ENCODE measurements around the gene GARNL3.

Gene GARNL3

DNA sequence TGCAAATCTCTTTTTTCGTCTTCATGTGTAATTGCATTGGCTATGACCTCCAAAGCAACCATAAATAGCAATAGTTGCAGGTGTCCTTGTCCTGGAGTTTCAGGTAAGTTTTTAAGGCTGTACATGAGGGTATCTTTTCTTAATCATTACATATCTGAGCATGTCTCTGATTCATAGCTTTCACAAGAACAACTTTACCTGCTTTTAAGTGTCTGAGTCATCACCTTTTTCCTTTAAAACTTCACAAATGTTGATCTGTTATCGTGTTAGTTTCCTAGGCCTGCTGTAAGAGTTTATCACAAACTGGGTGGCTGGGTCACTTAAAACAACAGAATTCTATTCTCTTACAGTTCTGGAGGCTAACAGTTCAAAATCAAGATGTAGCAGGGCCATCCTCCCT is 13.8 kb downstream of the GARNL3 start:
- no peak for DNase-seq

DNA sequence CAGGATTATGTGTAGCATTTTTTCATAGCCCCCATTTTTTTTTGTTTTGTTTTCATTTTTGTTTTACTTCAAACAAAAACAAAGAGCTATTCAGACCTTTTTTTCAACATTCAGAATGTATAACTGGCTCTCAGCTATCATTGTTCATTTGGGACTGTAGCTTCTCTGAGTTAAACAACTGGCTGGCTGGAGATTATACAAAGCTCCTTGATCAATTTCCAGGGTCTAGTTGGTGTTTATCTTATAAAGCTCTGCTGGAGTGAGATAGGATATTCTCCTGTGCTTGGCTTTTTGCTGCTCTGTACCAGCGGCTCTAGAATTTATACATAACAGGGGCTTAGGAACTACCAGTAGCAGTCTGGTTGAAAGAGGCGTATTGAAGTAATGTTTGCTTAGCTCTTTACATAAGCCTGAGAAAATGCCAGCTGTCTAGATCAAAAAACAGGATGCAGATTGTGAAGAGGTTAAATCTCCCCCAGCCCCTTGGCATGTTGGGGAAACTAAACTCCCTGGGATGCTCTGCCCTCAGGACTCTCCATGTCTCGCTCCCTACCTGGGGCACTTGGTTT is 15.2 kb downstream of the GARNL3 start:
- DNase-seq: no peak

DNA sequence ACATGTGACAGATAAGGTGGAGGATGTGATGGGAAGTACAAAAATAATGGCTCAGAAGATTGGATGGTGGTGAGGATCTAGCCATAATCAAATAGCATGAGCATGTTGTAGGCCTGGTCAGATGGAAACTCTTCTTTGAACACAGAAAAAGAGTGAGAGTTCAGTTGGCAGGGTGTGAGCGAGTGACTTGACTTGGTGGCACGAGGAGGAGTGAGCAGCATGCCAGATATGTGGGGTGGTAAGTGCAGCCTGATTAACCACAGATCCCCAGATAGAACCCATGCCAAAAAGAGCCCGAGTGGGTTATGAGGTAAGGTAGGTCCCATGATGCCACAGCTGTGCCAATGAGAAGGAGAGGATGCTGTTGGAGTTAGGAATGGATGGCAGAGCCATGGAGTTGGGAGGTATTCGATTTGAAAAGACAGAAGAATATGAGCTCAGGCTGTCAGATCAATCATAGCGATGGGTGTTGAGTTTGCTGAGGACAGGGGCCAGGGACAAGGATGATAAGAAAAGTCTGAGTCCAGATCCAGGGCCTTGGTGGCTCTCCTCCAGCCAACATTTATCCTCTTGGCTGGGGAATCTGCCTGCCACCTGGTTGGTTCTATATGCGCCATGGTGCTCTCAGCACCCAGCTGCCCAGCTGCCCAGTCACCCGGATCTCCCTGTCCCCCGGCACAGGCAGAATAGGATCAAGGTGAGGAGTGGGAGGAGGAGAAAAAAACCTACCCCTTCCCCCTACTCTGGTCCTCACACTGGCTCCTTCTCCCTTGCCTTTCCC is 16.5 kb downstream of the GARNL3 start:
- DNase-seq: no peak

DNA sequence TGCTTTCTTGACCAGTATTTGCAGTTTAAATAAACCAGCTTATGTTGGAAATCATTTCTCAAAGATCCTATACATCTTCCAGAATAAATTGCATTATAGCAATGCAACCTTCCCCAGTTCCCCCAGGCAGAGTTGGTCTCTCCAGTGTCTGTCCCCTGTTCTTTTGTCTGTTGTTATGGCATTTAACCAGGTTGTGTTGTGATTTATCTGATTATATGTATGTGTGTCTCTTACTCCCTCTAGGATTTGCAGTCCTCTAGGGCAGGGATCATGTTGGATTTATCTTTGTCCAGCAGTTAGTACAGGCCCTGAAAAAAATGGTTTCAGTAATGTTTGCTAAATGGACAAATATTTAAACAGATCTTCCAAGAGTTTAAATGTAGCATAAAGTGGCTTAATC is 17.3 kb downstream of the GARNL3 start:
- no peak for DNase-seq

DNA sequence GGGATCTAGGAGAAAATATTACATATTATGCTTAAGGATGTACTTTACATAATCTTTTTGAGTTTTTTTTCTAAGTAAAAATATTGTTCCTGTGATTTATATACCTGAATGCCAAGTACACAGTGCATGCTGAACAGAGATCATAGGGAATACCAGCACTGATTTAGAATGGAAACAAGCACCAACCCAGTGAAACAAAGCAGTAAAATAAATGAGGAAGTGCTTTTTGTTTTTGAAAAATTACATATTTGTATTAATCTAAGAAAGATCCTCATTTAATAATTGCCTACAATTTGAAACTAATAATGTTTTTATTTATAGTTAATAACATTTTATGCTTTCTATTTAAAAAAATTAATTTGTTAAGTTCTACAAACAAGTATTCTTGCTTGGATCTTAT is 18.0 kb downstream of the GARNL3 start:
- DNase-seq: no peak

DNA sequence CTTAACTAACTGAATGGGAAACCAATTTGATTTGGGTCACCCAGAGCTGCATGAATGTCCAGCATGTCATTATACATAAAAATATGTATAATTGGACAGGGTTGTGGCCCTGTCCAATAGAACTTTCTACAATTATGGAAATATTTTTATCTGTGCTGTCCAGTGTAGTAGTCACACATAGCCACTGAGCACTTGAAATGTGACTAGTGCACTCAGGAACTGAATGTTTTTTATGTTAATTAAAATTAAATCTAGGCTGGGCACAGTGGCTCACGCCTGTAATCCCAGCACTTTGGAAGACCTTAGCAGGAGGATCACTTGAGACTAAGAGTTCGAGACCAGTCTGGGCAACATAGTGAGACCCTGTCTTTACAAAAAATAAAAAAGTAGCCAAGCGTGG is 18.6 kb downstream of the GARNL3 start:
- no peak for DNase-seq

DNA sequence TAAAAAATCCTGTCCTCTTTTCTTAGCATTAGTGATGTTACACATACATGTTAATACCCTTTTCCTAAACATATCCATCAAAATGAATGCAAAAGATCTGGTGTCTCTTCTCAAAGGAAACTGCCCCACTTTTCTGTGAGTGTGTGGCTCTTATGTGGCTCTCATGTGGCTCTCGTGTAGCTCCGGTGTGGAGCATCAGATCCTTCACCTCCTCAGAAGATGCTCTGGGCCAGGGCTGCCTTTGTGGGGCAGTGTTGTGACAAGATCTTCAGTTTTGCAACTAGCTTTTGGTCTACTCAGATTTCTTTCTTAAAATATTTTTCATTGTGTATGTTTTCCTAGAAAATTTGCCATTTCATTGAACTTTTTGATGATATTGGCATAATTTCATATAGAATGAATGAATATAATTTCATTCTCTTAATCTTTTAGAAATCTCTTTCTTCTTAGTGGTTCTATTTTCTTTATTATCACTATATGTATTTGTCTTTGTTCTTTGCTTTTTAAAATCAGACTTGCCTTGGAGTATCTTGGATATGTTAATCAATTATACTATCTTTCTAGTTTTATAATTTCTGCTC is 19.4 kb downstream of the GARNL3 start:
- peak; percentile 16 for DNase-seq

DNA sequence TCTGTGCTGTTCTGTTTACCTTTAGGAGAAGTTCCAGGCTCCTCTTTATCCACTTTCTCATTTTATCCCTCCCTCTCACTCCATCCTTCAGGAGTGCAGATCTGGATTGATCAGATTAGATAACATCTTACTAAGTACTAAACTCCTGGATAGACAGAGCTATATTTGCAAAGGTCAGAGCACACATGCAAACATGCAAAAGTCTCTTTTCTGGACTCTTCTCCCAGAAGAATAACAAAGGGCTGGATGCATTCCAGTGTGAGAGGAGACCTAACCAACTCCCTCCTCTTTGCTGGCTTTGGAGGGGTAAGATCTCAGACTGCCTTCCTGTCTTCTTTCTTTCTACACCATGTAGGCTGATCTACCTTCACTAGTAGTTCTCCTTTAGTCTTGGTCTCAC is 21.4 kb downstream of the GARNL3 start:
- no peak for DNase-seq

DNA sequence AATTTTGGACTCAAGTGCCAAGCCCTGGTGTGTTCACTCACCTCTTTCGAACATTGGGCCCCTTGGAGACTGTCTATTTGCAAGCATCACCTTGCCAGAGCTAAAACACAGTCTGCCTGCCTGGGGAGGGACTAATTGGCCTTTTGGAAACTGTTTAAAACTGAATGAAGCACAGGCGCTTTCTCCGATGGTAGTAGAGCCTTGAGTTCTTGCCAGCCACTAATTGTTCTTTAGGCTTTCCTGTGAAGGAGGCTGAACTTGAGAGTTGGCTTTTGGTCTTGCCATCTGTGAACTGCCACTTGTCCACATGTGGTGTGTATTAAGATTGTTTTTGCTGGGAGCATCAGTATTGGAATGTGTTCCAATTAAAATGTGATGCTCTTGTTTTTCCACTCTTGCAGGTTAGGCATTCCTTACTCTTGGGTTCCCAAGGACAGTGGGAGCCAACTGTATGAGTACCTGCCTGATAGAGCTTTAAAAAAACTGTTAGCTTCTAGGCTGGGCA is 26.0 kb downstream of the GARNL3 start:
- DNase-seq: no peak

DNA sequence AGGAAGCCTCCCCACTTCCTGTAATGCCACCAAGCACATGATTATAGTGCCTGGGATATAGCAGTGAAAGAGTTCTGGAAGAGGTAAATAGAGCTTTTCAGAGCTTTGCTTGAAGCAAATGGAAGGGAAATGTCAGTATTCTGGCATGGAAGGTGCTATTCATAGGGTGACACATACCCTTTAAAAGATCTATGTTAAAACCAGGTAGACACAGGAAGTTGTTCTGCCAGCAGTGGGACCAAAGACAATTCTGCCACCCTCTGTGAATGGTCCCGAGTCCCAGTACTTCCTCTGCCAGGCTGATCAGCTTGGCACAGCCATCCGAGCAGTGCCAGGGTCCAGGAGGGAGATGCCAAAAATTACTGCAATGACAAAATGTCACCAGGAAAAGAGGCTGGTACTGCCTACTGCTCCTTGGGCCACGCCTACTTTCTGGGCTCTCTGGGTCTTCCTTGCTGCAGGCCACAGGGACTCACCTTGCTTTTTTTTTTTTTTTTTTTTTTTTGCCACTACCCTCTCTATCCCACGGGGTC is 26.7 kb downstream of the GARNL3 start:
- DNase-seq: no peak

DNA sequence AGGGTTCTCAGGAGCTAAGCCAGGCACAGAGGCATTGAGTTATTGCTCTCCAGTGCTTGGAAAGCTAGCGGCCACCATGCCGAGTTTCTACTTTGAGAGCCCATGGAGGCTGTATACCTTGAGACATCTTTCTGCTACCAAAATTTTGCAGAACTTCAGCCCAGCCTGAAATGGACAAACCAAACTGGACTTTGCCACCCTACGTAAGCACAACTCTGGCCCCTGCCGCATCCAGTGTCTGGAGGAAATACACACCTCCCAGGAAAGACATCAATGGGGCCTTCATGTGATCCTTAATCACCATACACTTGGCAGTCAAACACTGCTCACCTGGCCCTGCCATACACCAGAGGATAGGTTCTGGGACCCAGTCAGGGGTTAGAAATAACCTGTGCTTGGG is 27.8 kb downstream of the GARNL3 start:
- DNase-seq: no peak

DNA sequence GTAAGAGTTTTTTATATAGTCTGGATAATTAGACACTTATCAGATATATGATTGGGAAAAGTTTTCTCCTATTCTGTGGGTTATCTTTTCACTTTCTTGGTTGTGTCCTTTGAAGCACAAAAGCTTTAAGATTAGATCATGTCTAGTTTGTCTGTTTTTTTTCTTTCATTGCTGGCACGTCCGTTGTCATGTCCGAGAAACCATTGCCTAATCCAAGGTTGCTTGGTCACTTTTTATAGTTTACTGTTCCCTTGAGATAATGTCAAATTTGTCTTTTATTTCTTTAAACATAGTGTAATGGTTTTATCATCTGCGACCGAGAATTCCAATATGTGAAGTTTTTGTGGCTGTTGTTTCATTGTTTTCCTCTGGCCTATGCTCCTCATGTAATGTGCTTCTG is 28.8 kb downstream of the GARNL3 start:
- DNase-seq: no peak

DNA sequence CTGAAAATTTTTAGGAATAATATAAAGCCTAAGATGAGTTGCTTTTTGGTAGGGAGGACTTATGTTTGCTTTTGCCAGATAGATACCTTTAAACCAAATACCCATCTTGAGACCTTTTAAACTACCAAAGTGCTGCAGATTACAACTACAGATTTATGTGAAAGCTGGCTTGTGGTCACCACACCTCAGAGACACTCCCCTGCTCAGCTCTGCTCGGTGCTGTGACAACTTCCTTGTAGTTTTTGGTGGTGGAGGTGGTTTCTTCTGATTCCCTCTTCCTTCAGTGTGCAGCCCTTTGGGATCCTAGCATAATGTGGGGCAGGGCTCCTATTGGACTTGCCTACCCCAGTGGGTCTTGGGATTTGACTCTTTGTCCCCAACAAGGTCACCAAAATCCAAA is 29.2 kb downstream of the GARNL3 start:
- DNase-seq: no peak

DNA sequence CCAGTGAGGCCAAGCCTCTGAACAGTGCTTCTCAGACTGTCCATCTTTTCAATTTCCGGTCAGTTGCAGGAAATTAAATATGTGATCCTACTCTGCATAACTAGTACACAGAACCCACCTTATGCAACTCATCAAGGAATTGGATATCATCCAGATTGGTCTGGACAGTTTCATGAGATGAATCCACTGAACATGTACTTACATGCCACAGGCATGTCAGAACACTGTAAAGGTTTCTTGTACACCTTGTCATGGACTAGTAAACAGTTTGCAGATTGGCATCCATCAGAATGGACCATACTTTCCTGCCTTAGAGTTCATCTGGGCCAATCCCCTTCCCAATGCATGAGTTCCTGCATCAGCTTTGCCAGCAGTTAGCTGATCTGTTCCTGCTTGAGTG is 30.4 kb downstream of the GARNL3 start:
- no peak for DNase-seq

DNA sequence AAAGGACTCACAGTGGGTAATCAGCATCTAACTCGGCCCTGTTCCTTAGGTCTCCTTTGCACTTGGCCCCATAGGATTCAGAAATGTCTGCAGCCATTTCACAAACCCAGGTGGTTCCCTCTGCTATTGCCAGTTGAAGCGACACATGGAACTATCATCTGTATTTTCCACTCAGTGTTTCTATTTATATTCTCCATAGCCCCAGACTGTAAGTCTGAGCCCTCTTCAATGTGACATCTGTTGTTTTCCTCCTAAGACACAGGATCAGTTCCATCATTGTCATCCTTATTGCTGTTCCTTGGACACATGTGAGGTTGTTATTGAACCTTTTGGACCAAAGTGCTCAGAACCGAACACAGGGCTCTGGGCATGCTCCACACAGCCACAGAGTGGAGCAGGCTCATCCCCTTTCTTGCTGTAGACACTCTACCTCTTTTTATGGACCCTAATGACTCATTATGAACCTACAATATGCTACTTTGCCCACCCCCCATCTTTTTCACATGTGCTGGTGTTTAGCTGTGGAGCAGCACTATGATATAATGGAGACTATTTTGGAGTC is 36.4 kb downstream of the GARNL3 start:
- DNase-seq: no peak

DNA sequence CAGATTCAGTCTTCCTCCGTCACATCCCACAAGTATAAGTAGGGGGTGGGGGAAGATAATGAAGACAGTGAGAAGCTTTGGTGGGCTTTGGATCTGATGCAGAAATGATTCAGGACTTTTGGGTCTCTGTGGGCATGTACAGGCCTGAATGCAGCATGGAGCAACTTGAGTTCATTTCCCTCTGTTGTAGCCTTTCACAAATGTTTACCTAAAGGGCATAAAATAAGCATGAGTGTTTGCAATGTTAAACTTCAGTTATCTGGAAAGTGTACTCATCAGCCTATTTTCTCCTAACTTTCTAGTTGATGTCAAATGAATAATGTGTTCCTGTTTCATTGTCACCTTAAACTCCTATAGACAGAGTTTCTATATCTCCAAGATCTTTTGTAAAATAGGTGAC is 39.3 kb downstream of the GARNL3 start:
- DNase-seq: no peak

DNA sequence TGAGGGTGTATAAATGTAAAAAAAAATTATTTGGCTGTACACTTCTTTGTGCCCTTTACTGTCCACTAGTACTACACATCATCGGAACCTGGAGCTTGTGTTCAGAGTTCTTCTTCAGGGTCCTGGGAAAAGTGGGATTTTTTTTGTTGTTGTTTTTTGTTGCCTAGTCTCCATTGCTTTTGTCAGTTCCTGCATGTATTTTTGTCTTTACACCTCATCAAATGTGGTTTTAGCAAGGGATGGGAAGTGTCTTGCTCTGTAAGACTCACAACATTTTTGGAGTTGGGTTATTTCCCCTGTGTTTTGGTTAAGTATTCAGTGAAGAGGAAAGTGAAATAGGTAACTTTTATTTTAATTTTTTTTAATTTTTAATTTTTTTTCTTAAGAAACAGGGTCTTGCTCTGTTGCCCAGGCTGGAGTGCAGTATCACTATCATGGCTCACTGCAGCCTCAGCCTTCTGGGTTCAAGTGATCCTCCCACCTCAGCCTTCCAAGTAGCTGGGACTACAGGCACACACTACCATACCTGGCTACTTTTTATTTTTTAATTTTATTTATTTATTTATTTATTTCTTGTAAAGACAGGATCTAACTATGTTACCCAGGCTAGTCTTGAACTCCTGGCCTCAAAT is 40.7 kb downstream of the GARNL3 start:
- no peak for DNase-seq

DNA sequence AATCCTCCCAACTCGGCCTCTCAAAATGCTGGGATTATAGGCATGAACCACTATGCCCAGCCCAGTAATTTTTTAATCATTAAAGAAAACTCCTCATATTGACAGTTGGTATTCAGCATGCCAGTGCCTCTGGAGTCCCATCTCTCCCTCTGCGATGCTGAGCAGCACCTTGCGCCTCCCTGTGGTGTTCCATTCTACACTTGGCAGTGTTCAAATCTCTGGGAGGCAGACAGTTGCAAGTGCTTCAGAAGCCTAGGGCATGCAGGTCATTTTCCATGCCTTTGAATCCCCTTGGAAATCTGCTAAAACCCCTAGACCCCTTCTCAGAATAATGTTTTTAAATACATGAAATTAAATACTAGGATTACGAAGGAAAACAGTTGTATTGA is 41.3 kb downstream of the GARNL3 start:
- no peak for DNase-seq

DNA sequence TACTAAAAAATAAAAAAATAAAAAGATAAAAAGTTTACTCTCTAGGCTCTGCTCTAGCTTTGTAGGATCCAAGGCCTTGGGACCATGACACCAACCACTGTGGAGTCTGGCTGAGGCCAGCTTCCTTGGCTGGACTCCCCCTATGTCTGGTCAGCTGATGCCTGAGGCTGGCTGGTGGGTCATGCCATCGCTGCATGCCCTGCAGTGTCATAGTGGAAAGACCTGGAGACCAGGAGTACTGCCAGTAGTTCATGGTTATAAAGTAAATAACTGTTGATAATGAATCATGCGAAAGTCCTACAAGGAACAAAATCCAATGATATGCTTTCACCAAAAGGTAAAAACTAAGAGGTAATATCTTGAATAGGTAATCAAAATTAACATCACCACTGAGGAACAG is 43.2 kb downstream of the GARNL3 start:
- DNase-seq: no peak

DNA sequence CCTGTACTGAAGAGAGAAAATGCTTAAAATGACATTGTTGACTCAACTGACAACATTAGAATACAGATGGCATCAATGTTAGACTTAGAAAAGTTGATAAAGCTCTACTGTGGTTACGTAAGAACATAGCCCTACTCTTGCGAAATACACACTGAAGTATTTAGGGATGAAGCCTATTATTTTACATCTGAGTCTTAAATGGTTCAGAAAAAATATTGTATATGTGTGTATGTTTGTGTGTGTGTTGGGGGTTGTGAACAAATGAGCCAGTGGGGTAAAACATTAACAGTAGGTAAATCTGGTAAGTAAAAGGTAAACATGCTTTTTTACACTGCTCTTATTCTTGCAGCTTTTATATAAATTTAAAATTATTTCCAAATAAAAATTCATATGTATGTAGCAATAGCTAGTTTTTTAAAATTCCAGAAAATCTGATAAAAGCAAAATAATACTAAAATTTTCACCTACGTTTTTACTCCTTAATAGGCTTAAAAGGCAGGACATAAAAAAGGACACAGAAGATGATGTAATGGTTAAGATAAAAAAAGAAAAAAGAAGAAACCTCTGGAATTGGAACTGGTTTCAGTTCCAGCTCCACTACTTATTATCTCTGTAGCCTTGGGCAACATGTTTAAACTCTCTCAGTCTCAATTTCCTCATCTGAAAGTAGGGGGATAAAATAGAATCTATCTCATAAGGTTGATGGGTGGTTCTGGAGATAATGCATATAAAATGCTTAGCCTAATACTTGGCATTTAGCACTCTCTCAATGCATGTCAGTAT is 44.3 kb downstream of the GARNL3 start:
- DNase-seq: no peak

DNA sequence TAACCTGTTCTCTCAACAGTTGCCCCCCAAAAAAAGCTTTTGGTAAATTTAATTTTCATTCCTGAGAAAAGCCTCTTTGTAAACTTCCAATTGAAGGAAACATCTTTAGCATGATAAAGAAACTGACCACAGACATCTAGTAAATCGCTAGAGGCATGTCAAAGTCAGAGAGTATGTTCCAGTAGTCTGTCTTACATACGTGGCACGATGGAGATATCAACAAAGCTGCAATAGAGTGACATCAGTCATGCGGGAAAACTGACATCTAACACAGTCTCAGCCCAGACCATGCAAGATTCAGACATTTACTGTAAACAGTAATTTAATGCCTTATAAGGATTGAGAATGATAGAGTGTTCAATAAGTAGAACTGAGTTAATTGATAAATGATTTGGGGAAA is 45.1 kb downstream of the GARNL3 start:
- no peak for DNase-seq

DNA sequence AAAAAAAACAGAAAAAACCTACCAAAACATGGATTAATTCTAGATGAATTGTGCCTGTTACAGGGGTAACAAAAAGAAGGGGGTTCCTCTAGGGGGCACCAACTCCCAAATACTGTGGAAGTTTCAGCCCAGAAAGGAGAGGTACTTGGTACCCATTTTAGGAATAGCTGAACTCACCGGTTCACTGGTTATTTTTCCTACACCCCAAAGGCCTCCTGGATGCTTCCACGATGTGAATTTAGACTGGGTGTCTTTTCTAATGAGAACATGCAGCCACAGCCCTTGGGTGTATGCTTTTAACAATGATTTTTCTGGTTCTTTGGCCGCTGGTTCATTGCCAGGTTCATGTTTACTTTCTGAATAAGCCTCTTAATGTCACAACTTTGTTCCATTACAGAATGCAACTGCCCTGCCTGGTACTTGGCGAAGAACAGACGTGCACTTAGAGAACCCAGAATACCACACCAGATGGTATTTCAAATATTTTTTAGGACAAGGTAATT is 46.7 kb downstream of the GARNL3 start:
- peak; percentile 43 for DNase-seq

Measured in stimulated activated CD4-positive, alpha-beta T cell treated with anti-CD3 and anti-CD28 coated beads, Interleukin-15, amount 100 ng/mL, for 24 hours (primary cell).